ENCODE data around the gene NAT8. TPM values are rescaled to one million over a fixed set of nuclear protein-coding genes. Genes with fewer than 3 reads are reported as not detected.

NAT8 gene
- total RNA-seq, 1 experiment from 2014 or later = not detected

- DNase-seq (ENCODE audit: low read depth) = no peak
These were observed 48.5 kb downstream of the NAT8 start for GRCh38 chr2:73593680-73594079.

More at GRCh38 chr2:73593680-73594079, 48.5 kb downstream of the NAT8 start:
- in situ Hi-C loops (cut with HindIII; ENCODE audit: low pct_unique_long_range_greater_than_20kb, low sequenced_read_pairs) = no loop called here

Other genes with a start within 250 kb of the NAT8 start
- 41.7 and 52.6 TPM in 2 replicates for gene TPRKB, start 94.9 kb upstream of the NAT8 start, total RNA-seq (2014; rRNA removed; shearing (Covaris generic); ENCODE audit: low replicate concordance)
- 39.5 and 42.3 TPM in 2 replicates for gene DUSP11, start 137.7 kb upstream of the NAT8 start, total RNA-seq (2014; rRNA removed; shearing (Covaris generic); ENCODE audit: low replicate concordance)
- gene C2orf78, start 141.8 kb upstream of the NAT8 start, total RNA-seq (2014; rRNA removed; shearing (Covaris generic); ENCODE audit: low replicate concordance) = not detected in 2 replicates
- gene STAMBP, start 186.5 kb upstream of the NAT8 start, total RNA-seq (2014; rRNA removed; shearing (Covaris generic); ENCODE audit: low replicate concordance) = 46.4 and 62.0 TPM in 2 replicates